GM18519 (cell line): ENCODE measurements around the gene COL25A1.
"Not testable (repeated sequence)": the region's sequence is repeated elsewhere in the genome, so short reads cannot be mapped to it uniquely, and the experiment has no call there.

Experiments used
- ATAC-seq: cut with Tn5 transposase; IDR thresholded peaks from one replicate; pipeline ENCODE4 v1.9.1; 2021; ENCODE audit warnings: mild to moderate bottlenecking, moderate library complexity; ENCODE audit not compliant: unreplicated experiment, low FRiP score

Gene COL25A1

DNA sequence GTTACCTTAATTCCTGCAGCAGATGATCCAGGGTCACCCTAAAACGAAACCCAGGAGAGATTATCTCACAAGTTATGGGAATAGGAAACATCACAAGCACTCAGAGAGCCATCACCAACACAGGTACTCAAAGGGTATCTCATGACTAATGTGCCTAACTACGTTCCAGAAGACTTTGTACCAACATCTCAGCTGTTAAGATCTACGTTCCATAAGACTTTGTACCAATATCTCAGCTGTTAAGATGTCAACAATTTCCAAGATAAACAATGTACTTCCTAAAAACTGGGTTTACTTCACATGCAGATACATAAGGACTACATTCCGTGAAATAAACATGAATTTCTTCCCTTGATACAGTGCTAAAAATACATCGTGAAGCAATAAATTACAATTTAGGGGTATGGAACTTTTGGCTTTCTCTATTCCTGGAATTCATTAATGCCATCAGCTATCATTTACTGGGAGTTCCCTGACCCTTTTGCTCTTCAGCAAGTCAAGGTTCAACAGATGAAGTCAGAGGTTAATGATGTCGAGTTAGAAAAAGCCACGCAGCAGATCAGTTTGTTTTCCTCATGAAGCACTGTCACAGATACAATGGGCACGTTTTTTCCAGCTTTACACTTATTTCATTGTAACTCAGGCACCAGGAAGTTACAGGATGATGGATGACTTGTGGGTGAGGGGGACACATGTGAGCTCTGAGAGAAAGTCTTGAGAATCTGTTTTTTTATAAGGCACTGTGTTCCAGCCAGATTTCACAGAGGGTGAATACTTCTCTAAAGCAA lies 412.6 kb downstream of the COL25A1 start:
- ATAC-seq = no peak

DNA sequence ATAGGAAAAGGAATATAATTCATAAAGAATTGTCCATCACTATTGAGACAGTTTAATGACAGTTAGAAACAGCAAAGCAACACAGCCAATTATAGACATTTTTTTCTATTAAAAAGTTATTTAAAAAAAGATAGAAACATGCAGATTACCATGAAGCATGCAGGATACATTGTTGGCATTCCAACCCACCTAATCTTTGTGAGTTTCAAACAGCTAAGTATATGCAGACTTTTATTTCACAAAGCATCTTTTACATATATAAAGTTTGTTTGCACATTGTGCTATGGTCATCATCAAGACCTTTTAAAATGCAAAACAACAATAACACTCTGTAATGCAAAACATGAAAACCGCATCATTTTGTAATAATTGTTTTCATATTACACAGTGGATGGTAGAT lies 413.7 kb downstream of the COL25A1 start:
- ATAC-seq = no peak

DNA sequence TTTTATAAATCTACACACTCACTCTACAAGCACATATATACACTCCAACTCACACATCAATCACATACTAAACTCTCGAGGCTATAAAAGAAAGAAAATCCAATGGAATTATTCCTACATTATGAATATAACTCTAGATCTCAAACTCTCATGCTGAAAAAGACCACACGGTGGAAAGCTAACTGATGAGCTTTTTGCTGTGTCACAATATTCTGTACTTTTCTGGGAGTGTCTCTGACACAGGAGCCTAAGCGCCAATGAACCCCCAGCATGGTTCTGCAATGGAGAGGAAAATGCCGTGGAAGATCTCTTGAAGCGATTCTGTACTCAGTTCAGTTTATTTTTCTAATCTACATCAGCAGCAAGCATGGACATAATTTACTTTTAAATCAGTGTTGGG lies 415.4 kb downstream of the COL25A1 start:
- ATAC-seq = no peak

DNA sequence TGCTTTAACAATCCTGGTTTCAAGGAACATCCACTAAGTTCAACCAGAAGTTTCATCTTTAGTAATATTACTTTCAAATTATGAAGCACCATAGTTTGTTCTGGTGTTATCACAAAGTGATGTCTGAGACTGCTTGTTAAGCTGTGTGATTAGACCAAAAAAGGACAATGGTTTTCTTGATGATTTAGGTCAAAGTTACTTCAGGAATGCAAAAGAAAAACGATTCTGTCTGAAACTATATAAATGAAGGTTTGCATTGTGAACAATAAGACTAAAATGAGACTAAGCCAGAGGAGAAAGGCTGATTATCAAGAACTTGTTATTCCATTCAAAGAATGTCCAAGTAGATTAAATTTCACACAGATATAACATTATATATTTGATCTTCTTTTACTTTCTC lies 417.2 kb downstream of the COL25A1 start:
- no peak for ATAC-seq

DNA sequence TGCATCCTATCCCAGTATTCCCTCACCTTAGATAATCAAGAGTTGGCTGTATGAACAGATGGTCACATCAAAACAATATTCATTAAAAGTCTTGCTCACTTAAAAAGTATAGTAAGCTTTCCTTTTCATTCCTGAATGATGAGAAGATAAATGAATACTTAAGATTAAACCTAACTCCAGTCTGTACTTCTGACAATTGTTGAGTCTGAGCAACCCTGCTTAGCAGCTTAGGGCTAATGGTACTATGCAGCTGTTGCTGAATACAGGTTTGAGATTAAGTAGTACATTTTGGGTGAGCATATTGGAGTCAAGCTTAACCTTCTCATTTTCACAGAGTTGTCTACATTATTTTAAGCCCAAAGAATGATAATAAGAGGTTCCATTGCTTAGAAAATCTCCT lies 417.9 kb downstream of the COL25A1 start:
- no peak for ATAC-seq

DNA sequence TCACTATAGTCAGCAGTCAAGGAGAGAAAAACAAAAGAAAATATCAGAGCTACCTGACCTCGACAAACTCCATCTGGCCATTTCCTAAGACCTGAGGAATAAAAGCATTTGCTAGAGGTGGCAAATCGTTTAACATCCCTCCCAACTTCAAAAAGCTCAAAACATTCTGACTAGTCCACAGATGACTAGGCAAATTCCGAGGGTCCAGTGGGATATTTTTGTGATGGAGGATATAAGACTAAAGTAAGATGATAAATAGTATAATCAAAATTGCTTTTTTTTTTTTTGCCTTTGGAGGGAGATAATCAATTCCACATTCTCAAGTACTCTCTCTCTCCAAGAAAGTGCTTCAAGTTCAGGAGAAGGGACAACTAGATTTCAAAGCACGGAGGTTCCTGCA lies 420.5 kb downstream of the COL25A1 start:
- ATAC-seq = no peak

DNA sequence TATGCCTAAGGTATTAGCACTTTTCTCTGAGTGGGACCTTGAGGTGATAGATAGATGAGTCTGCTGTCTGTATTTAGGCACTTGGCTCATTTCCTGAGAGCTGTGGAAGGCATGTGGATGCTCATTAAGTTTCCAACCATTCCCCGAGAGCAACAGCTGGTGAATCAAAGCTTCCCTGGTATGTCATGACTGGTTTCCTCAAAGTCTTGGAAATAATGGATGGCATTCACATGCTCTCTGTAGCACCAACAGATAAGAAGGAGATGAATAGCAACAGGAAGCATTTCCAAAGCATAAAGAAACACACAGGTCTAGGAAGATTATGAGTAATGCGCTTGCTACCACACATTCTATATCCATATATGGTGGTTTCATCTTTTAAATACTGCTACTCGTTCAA lies 421.3 kb downstream of the COL25A1 start:
- no peak for ATAC-seq

DNA sequence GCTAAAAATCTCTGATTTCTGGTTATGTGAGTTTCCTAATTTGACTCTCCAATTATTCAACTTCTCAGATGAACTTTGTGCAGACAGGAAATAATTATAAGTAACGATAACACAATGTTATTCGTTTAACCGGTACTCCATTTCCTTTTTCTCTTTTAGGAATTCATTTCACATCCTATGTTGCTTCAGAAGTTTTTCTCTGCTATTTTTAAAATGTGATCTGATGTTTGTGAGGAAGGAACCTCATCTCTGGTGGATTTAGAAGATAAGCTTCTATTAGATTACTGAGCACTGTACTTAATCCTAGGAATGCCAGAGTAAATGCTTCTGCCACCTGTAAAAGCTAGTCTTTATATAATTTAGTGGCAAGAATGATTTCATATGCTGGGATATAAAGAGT lies 423.7 kb downstream of the COL25A1 start:
- no peak for ATAC-seq

DNA sequence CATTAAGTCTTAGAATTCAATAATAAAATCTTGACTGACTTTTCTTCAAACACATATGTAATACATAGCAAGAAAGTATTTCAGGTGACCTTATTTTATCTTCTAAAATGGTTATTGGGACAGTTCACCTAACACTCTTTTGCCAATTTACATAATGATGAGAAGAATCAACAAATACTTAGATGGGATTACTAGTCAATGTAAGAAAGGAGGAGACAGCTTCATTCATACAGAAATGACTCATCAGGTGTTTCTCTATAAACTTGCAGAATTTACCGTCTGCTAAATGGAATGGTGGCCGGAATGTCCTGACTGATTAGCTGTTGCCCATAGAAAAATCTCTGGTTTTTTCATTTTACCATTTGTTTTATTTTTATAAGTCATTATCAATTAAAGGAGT lies 424.6 kb downstream of the COL25A1 start:
- ATAC-seq = no peak

DNA sequence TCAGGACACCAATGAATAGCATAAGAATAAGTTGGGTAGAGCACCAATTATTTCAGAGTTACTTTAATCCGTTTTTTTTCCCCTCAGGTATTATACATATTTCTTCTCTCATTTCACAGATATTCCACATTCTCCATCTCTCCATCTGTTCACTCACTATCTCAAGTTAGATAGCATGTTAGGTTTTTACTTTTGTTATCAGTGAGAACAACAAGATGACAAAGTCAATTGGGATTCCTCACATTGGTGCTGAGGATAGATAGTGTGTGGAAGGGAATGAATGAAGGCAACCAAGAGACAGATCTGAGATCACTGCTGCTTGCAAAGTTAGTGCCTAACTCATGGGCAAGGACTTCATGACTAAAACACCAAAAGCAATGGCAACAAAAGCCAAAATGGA lies 427.7 kb downstream of the COL25A1 start:
- ATAC-seq = no peak

DNA sequence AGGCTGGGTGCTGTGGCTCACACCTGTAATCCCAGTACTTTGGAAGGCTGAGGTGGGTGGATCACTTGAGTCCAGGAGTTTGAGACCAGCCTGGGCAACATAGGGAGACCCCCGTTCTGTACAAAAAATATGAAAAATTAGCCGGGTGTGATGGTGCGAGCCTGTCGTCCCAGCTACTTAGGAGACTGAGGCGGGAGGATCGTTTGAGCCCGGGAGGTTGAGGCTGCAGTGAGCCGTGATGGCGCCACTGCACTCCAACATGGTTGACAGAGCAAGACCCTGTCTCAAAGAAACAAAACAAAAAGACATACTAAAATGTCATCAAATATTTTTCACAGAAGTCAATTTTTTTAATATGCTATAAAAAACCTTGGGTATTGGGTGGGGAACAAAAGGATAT lies 432.5 kb downstream of the COL25A1 start:
- not testable (repeated sequence) for ATAC-seq

DNA sequence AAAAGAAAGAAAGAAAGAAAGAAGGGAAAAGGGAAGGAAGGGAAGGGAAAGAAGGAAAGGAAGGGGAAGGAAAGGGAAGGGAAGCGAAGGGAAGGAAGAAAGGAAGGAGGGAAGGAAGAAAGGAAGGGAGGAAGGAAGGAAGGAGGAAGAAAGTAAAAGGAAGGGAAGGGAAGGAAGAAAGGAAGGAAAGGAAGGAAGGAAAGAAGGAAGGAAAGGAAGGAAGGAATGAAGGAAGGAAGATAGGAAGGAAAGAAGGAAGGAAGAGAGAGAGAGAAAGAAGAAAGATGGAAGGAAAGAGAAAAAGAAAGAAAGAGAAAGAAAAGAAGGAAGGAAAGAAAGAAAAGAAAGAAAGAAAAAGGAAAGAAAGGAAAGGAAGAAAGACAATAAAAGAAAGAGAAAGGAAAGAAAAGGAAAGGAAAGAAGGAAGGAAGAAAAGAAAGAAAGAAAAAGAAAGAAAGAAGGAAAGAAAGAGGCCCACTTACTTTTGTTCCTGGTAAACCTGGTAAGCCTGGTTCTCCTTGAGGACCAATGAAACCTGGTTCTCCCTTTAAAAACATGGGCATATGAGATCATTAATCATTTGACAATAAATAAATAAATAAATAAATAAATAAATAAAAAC lies 433.7 kb downstream of the COL25A1 start:
- ATAC-seq = no peak

DNA sequence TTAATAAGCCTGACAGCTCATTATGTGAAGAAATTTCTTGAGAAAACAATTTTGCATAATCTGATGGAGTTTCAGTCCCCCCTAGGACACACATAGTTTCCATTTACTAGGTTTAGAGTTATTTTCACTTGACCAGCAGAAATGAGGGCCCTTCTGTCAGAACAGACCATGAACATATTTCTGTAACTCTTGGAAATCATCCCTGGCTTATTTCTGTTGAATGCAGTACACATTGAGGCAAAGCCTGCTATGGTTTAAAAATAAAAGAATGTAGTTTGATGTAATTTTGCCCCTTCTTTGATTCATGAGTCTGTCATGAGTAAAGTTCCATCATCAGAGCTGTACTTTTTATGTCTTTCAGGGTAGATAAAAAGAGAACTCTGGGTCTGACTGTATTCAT lies 435.0 kb downstream of the COL25A1 start:
- ATAC-seq = no peak

DNA sequence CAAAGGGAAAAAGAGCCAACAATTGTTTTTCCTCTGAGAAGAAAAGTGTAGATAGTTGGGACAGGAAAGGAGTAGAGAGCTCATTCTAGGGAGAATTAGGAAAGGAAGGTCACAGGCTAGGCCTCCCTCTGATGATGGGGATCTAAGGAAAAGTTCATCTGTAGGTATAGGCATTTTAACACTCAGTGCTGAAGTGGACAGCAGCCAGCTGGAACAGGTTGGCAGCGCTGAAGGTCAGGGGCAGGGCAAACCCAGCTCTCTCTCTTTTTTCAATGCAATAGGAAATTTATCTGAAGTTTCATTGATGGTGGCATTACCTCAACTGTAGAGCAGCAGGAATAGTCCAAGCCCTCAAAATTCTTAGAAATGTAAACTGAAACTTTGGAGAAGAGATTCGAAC lies 441.1 kb downstream of the COL25A1 start:
- no peak for ATAC-seq

DNA sequence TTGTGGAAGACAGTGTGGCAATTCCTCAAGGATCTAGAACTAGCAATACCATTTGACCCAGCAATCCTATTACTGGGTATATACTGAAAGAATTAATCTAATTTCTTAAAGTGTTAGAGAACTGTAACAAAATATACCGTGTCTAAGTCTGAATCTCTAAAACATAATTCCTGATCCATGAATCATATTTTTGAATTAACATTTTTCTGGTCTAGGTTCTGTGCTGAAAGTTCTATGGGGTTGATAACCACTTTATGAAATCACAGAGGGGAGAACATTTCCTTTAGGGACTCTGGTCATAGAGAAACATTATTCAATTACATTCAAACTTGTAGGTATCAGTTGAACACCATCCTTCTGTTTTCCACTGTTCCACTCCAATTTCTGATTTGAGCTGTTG lies 447.7 kb downstream of the COL25A1 start:
- ATAC-seq = no peak

DNA sequence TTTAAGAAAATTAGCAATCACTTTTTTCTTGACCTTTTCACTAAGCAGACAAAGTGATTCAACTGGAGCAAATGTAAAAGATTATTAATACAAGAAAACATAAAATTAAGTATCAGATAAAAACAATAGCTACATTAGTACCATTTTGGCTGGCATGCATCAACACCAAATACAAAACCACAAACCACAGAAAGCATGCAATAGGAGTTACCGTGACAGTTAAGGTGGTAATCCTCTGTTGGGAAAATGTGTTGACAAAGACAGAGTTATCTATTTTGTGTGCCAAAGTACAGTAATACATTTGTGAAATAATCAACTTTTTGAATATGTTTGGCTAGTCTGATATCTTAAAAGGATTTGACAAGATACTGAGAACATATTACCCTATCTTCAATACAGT lies 449.8 kb downstream of the COL25A1 start:
- no peak for ATAC-seq

DNA sequence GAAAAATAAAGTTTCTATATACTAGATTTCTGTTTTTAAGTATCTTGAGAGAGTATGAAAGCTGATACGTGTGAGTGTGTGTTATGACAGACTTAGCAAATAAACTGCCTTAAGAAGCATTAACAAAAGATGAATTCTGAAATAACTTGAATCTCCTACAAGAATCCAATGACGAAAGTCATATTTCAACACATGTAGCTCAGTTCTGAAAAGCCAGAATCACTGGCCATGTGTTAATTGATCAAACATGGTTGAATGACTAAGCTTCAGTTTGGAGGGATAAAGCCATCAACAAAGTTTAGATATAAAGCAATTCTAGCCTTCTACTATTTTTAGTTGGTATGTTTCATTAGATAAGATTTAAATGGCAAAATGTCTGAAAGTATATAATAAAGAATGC lies 451.1 kb downstream of the COL25A1 start:
- no peak for ATAC-seq

DNA sequence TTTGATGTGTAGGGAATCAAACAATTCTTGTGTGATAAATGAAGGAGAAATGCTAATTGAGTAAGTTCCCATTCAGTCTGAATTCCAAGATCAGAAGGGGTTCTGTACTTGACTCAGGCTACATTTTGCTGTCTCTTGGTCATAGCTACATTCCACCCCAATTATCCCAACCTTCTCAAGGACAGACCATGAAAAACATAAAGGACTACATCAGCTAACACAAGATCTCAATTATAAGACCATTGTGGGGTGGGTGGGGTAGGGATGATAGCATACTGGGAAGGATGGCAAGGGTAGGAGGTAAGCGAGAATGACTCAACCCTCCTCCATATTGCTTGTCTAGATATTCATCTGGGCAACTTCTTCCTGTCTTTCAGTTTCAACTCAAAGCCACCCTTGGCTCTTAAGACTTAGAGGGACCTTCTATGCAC lies 452.2 kb downstream of the COL25A1 start:
- ATAC-seq = no peak

DNA sequence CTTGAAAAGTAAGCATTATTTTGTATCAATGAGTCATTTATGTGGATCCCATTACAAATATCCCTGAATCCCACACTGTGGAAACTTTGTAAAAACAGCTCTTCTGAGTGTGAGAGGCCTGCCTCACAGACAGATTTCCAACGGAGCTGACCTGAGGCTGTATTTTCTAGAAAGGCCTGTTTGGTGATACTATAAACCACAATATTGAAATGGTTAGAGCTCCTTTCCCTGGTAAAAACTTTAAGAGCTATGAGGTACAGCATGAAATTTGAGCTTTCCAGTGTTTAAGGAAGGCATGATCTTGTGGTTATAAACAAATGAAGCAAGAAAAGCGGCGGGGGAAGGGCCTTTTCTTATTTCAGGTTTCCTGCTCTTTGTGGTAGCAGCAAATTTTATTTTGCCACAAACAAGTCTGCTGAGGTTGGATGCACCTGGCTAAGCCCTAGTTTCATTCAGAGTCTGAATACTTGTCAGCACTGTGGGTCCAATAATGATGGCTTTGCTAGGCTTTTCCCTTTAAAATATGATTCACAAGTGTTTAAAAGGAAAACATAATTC lies 452.8 kb downstream of the COL25A1 start:
- peak; percentile 85 for ATAC-seq

DNA sequence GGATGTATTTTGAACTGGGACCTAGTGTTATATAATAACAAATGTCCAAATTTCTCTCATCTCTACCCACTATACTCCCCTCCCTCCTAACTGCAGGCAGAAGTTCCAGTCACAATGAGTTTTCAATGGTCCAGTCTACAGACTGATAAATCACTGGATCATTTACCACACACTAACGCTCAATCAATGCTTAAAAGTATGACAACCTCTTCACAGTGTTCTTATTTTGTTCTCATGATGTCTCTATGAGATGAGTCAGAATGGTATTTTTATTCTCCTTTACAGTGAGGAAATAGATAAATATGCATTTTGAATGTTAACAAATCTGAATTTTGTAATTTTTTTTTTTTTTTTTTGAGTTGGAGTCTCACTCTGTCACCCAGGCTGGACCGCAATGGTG lies 455.9 kb downstream of the COL25A1 start:
- no peak for ATAC-seq

DNA sequence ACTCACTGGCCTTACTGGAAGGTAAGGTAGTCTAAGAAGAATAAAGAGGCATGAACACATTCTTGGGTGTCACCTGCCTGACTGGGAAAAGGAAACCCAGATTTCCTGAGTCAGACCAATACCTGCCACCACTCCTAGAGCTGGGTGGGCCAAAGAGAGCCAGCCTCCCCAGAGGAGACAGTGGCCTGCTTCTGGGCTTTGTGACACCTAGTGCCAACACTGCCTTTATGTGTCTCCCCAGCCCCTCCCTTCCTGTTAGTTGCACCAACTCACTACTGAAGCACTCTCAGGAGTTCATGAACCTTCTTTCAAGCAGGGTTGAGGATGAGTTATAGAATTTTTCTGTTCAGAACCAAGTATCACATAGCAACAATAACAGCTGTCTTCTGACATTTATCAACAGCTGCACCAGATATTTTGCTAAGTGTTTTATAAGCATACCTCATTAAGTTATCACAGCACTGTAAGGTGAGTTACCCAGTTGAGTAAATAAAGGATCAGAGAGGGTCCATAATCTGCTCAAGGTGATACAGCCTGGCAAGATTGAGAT lies 462.0 kb downstream of the COL25A1 start:
- no peak for ATAC-seq

DNA sequence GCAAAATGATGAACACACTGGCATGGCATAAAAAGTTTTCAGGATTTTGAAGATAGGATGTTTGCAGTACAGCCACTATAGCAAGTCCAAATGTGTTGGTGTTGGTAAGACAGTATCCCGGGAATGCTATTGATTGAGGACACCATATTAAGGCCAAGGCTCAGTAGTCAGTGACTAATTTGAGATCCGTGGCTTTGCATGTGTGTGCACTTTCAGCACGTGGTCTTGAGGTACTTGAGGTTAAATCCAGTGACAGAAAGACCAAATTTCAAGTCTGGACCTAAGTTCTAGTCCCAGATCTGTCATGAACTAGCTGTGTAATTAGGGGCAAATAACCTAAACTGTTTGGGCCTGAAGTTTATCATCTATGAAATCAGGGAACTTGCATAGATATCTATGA lies 463.1 kb downstream of the COL25A1 start:
- ATAC-seq = no peak
